Thyroid gland (tissue), 4 donors: ENCODE data around the gene CACNA2D3. TPM values are rescaled to one million over a fixed set of nuclear protein-coding genes. Genes with fewer than 3 reads are reported as not detected.

Experiments used
- DNase-seq, 2 donors: peaks; one replicate each; pipeline ENCODE4 v3.0.0-alpha.2; 2019
- H3K27ac ChIP-seq, 3 donors: fragments of 200-600 bp; sonication (generic); 1 replicate in 2 of 3; 2 replicates in 1 of 3; pipeline ENCODE4 v1.5.1; 2016 to 2019; ENCODE audit warnings: mild to moderate bottlenecking in 1 of 3, moderate library complexity in 1 of 3
- H3K27me3 ChIP-seq: fragments of 200-600 bp; sonication (generic); one replicate; pipeline ENCODE4 v1.5.1; 2019
- H3K36me3 ChIP-seq, 2 donors: fragments of 200-600 bp; sonication (generic); one replicate each; pipeline ENCODE4 v1.5.1; 2016 to 2019
- H3K4me1 ChIP-seq, 2 donors: fragments of 200-600 bp; sonication (generic); one replicate each; pipeline ENCODE4 v1.5.1; 2017 to 2019
- H3K4me3 ChIP-seq, 3 donors: fragments of 200-600 bp; sonication (generic); replicated peaks in 1 of 3; 1 replicate in 2 of 3; 2 replicates in 1 of 3; pipeline ENCODE4 v1.5.1; 2016; ENCODE audit warnings: mild to moderate bottlenecking in 1 of 3
- H3K9me3 ChIP-seq: fragments of 200-600 bp; sonication (generic); one replicate; pipeline ENCODE4 v1.5.1; 2017
- CTCF ChIP-seq, 6 experiments: fragments of 200-600 bp in 3 of 6; fragments of 450-650 bp in 3 of 6; sonication (generic) in 3 of 6; IDR thresholded peaks; one replicate each; pipeline ENCODE4 v1.5.1; 2016 to 2019; ENCODE audit warnings: antibody characterized with exemption in 6 of 6, mild to moderate bottlenecking in 2 of 6, inconsistent platforms in 1 of 6, moderate library complexity in 1 of 6
- POLR2A ChIP-seq, 2 donors: fragments of 450-650 bp; IDR thresholded peaks; one replicate each; pipeline ENCODE4 v1.6.1; 2017; ENCODE audit warnings: antibody characterized with exemption in 2 of 2, mild to moderate bottlenecking in 2 of 2, moderate library complexity in 1 of 2
- WGBS, 2 donors: methylation state at CpG; one replicate each; pipeline ENCODE4 v1.1.5; 2017; 5-methylcytosine and 5-hydroxymethylcytosine counted together
- intact Hi-C: fragments of 100-400 bp; cut with DNase I; formaldehyde crosslinking; loops from one replicate; pipeline ENCODE4 v1.15.1; 2023
- total RNA-seq, 4 donors: library from RNA; depleted of rRNA; stranded (reverse); fragments of >200 nt; gene quantifications; one replicate each; pipeline ENCODE4 v1.2.3, GENCODE V29; 2016

Gene CACNA2D3
- total RNA-seq, 4 donors from 2014 or later, result 2.9 to 4.8 (median 4.5) TPM

GRCh38 chr3:54167999-54168398, 45.6 kb downstream of the CACNA2D3 start:
- Histone ChIP-seq H3K4me1 (no peaks in the 10 kb centered on the region), H3K36me3 (no peaks in the 10 kb centered on the region), H3K27me3 (no peaks in the 10 kb centered on the region), H3K27ac (no peak overlapping the region), H3K9me3 (no peaks in the 10 kb centered on the region), H3K4me3 (no peak overlapping the region)
- DNase-seq, result no peak
- intact Hi-C loops, result no loop called here
- no peak for TF ChIP-seq POLR2A (IDR thresholded peaks at IDR 0.05)
- no peak for TF ChIP-seq CTCF (IDR thresholded peaks at IDR 0.05)
- whole genome bisulfite sequencing, 2 donors, result 83 to 94% methylated on average over 1 of the region's 1 CpG

GRCh38 chr3:54168451-54168850, 46.1 kb downstream of the CACNA2D3 start:
- Histone ChIP-seq H3K36me3 (no peaks in the 10 kb centered on the region), H3K4me1 (no peaks in the 10 kb centered on the region), H3K4me3 (no peak overlapping the region), H3K27ac (no peak overlapping the region), H3K9me3 (no peaks in the 10 kb centered on the region), H3K27me3 (no peaks in the 10 kb centered on the region)
- 50 to 64% methylated on average over 1 of the region's 1 CpG for WGBS, 2 donors
- DNase-seq, result no peak
- intact Hi-C loops, result no loop called here
- no peak for TF ChIP-seq CTCF (IDR thresholded peaks at IDR 0.05)
- TF ChIP-seq POLR2A (IDR thresholded peaks at IDR 0.05), result no peak

GRCh38 chr3:54169524-54169923, 47.2 kb downstream of the CACNA2D3 start:
- intact Hi-C loops, result no loop called here
- Histone ChIP-seq H3K9me3 (no peaks in the 10 kb centered on the region), H3K27ac (no peak overlapping the region), H3K27me3 (no peaks in the 10 kb centered on the region), H3K4me3 (no peak overlapping the region), H3K4me1 (no peaks in the 10 kb centered on the region), H3K36me3 (no peaks in the 10 kb centered on the region)
- TF ChIP-seq CTCF (IDR thresholded peaks at IDR 0.05) (no peak), POLR2A (IDR thresholded peaks at IDR 0.05) (no peak)
- no peak for DNase-seq
- 92 to 95% methylated on average over 7 of the region's 7 CpGs for WGBS, 2 donors

- H3K9me3 ChIP-seq, result no peaks in the 10 kb centered on the region
- no peak overlapping the region for H3K4me3 ChIP-seq
- no peaks in the 10 kb centered on the region for H3K27me3 ChIP-seq
- H3K27ac ChIP-seq, result no peak overlapping the region
- WGBS, 2 donors, result 77 to 88% methylated on average over 1 of the region's 1 CpG
- intact Hi-C loops, result no loop called here
- DNase-seq, result no peak
- H3K36me3 ChIP-seq, result no peaks in the 10 kb centered on the region
- TF ChIP-seq POLR2A (IDR thresholded peaks at IDR 0.05), result no peak
- TF ChIP-seq CTCF (IDR thresholded peaks at IDR 0.05), result no peak
- H3K4me1 ChIP-seq, result no peaks in the 10 kb centered on the region
Observed at GRCh38 chr3:54171509-54171908, 49.2 kb downstream of the CACNA2D3 start.

- no peak for DNase-seq
- intact Hi-C loops, result no loop called here
- Histone ChIP-seq H3K4me1 (no peaks in the 10 kb centered on the region), H3K36me3 (no peaks in the 10 kb centered on the region), H3K27me3 (no peaks in the 10 kb centered on the region), H3K27ac (no peak overlapping the region), H3K9me3 (no peaks in the 10 kb centered on the region), H3K4me3 (no peak overlapping the region)
- WGBS, 2 donors, result 89 to 91% methylated on average over 10 of the region's 10 CpGs
- TF ChIP-seq POLR2A (IDR thresholded peaks at IDR 0.05), result no peak
- TF ChIP-seq CTCF (IDR thresholded peaks at IDR 0.05), result no peak
Observed at GRCh38 chr3:54171951-54172350, 49.6 kb downstream of the CACNA2D3 start.
